Measurements from ENCODE around the gene MSLN.
"Not testable (repeated sequence)": the region's sequence is repeated elsewhere in the genome, so short reads cannot be mapped to it uniquely, and the experiment has no call there.

The MSLN gene

DNA sequence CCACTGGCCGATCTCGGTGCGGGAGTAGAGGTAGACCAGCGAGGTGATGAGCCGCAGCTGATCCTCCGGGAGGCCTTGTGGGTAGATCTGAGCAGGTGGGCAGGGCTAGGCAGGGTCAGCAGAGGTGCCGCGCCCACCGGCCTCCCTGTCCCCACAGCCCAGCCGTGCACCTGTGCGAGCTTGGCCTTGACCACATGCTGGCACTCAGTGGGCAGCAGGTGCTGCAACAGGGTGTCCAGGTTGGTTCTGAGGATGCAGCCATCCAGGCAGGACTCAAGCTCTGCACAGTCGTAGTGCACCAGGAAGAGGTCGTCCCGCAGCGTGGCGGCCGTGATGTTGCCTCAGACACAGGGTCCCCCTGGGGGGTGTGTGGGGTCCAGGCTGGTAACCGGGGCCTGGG lies 12.4 kb downstream of the MSLN start:
- in situ Hi-C loops (cut with HindIII; ENCODE audit: low sequenced_read_pairs), result no loop called here

DNA sequence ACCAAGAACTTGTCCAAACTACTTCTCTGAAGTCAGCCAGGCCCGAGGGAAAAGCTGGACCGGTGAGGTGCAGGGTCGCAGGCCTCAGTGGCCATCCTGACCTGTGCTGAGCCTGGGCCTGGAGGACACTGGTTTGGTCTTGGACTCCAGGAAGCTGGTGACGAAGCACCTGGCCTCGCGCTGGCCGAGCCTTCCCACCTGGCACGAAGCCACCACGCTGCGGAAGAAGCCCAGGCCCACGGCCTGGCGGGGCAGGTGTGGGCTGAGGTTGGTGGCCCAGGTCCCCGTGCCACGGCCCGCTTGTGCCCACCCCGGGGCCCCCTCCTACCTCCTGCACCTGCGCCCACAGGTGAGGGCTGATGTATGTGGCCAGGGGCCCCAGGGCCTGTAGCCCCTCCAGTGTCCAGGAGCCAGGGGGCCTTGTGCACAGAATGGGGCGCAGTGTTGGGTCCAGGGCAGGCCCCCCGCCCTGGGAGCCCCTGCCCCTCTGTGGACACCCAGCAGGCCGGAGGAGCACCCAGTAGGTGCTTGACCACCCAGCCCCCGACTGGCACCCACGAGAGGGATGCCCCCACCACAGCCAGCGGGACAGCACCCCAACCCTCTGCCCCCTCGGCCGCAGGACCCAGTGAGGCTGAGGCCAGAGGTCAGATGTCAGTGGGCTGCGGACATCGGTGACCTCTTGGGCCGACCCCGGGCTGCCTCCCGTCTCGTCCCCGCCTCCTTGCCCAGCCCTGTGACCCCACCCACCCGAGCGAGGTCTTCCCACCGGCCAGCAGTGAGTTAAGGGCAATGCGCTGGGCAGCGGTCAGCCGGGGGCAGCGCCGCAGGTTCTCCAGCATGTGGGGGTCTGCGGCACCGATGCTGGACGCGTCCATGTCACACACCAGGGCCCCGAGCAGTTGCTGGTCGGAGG lies 13.8 kb downstream of the MSLN start:
- in situ Hi-C loops (cut with HindIII; ENCODE audit: low sequenced_read_pairs), result no loop called here

DNA sequence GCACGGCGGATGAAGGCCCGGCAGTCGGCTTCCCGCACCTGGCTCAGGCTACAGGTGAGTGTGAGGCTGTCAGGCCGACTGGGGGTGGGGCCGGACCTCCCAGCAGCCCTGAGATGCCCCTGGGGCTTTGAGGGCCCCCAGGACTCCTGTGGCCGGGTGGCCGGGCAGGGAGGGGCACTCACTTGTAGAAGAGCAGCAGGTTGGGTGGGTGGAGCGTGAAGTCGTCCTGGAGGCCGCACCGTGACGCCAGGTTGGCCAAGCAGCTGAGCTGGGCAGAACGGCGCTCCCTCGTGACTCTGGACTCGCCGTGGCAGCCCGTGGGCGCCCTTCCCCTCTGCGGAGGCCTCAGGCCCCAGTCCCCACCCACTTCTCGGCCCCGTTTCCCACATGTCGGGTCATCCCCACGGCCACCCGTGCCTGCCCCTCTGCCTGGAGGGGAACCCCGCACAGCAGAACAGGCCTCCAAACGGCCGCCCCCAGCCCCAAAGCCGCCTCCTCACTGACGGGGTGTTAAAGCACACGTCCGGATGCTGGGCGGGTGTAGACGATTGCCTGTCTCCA lies 14.8 kb downstream of the MSLN start:
- in situ Hi-C loops (cut with HindIII; ENCODE audit: low sequenced_read_pairs), result no loop called here

DNA sequence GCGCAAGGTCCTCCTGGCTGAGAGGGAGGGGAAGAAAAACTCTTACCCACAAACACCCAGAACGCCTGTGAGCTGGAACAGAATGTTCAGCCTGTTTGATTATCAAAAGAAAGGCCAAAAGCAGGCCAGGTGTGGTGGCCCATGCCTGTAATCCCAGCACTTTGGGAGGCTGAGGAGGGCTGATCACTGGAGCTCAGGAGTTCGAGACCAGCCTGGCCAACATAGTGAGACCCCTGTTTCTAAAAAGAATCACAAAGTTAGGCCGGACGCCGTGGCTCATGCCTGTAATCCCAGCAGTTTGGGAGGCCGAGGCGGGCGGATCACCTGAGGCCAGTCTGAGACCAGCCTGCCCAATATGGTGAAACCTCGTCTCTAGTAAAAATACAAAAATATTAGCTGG lies 15.8 kb downstream of the MSLN start:
- in situ Hi-C loops (cut with HindIII; ENCODE audit: low sequenced_read_pairs), result not testable (repeated sequence)

DNA sequence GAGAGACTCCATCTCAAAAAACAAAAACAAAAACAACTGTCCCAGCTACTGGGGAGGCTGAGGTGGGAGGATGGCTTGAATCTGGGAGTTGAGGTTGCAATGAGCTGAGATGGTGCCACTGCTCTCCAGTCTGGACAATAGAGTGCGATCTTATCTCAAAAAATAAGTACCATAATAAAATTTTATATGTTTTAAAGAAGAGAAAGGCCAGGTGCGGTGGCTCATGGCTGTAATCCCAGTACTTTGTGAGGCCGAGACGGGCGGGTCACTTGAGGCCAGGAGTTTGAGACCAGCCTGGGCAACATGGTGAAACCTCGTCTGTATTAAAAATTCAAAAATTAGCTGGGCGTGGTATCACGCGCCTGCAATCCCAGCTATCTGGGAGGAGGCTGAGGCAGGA lies 16.3 kb downstream of the MSLN start:
- in situ Hi-C loops (cut with HindIII; ENCODE audit: low sequenced_read_pairs), result no loop called here

DNA sequence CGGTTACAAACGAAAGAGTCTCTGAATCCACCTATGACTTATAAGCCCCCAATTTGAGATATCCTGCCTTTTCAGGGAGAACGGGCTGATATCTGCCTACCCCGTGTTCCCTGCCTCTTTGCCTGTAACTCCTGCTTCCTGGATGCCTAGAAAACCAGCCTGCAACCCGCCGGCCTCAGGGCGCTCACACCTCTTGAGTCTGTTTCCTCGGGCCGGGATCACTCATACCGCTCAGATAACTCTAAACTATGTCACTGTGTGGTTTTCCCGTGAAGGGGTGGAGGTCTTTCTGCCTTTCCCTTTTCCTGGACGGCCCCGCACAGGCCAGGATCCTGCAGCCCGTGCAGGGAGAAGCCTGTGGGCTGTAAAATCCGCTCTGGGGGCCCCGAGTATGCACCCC lies 17.3 kb downstream of the MSLN start:
- in situ Hi-C loops (cut with HindIII; ENCODE audit: low sequenced_read_pairs), result no loop called here

DNA sequence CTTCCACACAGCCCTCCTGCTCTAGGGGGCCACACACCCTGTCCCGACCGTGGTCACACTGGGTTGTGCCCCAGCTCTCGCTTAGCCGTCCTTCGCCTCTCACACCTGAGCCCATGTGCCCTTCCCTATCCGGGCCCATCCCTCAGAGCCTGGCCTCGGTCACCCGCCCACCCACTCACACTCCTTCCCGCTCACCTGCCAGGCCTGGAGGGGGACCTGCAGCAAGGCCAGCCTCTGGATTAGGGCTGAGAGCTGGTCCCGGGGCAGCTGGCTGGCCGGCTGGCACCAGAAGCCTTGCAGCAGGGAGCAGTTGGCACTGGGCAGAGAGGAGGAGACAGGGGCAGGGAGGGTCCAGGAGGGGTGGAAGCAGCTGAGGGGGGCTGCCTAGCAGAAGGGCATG lies 17.9 kb downstream of the MSLN start:
- in situ Hi-C loops (cut with HindIII; ENCODE audit: low sequenced_read_pairs), result no loop called here

DNA sequence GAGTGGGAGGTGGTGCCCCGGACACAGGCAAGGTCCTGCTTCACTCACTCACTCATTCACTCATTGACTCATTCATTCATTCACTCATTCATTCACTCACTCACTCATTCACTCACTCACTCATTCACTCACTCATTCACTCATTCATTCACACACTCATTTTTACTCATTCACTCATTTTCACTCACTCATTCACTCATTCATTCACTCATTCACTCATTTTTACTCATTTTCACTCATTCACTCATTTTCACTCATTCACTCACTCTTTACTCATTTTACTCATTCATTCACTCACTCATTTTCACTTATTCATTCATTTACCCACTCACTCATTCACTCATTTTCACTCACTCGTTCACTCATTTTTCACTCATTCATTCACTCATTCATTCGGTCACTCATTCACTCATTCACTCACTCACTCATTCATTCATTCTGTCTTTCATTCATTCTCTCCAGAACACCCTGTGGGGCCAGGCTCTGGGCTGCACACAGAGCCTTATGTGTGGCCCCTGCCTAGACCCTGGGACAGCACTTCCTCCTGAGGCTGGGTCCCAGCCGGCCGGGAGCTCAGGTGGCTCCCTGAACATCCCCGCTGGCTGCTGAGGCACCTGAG lies 18.5 kb downstream of the MSLN start:
- in situ Hi-C loops (cut with HindIII; ENCODE audit: low sequenced_read_pairs), result no loop called here

DNA sequence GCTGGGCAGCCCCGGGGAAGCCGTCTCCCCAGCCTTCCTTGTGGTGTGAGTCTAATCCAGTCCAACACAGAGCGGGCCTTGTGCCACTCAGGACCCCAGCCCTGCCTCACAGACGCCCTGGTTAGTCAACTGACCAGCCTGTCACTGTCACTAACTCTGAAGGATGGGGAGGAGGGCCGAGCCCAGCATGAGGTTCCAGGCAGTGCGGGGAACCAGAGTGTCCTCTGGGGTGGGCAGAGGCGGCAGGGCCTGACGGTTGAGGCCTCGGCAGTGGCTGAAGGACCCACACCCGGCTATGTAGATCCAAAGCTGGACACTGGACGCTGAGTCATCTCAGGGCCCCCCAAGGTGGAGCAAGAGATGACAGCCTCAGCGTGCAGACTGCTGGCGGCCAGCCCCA lies 19.0 kb downstream of the MSLN start:
- in situ Hi-C loops (cut with HindIII; ENCODE audit: low sequenced_read_pairs), result no loop called here

DNA sequence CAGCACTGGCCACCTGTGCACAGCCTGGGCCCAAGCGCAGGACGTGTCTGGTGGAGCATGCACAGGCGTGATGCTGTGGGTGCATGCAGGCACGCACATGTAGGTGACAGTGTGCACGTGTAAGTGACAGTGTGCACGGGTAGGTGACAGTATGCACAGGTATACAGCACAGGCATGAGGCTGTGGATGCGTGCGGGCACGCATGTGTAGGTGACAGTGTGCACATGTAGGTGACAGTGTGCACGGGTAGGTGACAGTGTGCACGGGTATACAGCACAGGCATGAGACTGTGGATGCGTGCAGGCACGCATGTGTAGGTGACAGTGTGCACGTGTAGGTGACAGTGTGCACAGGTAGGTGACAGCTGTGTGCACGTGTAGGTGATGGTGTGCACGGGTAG lies 19.8 kb downstream of the MSLN start:
- in situ Hi-C loops (cut with HindIII; ENCODE audit: low sequenced_read_pairs), result no loop called here

DNA sequence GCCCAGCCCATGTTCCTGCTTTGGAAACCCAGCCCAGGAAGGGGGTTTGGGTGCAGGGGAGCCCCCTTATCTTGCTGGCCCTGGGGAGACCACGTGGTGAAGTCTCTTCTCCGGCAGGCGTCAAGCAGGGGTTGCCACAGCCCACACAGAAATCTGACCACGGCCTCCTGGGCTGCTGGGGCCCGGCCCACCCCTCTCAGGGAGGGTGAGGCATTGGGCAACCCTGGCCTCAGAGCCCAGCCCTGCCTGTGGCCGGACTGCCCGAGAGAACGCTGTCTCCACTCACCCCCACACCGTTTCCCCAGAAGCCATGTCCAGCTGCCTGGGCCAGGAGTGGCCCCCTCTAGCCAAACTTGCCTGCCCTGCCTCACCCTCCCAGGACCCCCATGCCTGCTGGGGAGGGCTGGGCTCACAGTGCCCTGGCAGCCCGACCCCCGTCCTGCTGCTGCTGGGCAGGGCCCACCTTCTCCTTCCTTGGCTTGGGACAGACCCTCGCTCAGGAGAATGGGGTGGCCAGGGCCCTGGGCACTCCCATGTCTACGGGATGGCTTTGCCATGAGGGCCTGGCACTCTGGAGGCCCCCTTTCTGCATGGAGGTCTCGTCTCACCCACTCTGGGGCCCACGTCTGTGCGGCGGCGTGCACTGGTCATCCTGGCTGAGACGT lies 20.9 kb downstream of the MSLN start:
- in situ Hi-C loops (cut with HindIII; ENCODE audit: low sequenced_read_pairs), result no loop called here

DNA sequence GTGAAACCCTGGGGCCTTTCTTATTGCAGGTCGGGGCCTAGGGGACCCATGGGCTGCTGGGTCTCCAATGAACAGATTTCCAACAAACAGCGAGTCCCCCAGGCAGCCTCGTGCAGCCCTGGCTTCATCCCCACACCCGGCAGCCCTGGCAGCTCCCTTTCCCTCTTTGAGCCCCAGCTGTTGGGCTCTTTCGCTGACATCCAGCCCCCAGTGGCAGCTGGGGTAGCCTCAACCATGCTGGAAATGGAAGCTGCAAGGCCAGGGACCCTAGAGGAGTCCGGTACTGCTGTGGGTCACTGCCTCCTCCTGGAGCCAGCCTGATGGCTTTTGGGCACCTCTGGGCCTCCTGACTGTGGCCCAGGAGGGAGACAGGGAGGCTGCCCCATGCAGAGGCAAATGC lies 21.7 kb downstream of the MSLN start:
- in situ Hi-C loops (cut with HindIII; ENCODE audit: low sequenced_read_pairs), result no loop called here

DNA sequence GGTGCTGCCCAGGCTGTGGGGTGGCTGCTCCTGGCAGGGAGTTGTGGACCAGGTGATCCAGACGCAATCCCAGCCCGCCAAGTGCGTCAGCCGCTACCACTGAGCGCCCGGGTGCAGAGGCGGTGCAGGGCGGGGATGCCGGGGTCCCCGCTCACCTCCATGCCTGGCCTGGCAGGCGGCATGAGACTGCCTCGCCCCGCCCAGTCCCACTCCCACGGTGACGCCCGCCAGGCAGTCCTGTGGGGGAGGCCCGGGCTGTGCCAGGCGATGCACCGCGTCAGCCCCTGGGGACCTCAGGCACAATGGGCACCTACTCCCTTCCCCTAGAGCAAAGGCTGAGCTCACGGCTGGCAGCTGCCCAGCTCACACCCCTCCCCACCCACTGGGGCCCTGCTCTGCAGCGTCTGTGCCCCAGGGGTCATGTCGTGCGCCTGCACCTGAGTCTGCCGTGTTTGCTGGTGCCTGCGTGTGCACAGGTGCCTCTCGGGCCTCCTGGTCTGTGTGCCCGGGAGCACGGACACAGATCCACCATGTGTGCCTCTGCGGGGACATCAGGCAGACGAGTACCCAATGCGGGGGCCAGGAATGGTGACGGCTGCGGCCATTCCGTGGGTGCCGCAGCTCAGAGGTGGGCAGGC lies 22.4 kb downstream of the MSLN start:
- in situ Hi-C loops (cut with HindIII; ENCODE audit: low sequenced_read_pairs), result no loop called here

DNA sequence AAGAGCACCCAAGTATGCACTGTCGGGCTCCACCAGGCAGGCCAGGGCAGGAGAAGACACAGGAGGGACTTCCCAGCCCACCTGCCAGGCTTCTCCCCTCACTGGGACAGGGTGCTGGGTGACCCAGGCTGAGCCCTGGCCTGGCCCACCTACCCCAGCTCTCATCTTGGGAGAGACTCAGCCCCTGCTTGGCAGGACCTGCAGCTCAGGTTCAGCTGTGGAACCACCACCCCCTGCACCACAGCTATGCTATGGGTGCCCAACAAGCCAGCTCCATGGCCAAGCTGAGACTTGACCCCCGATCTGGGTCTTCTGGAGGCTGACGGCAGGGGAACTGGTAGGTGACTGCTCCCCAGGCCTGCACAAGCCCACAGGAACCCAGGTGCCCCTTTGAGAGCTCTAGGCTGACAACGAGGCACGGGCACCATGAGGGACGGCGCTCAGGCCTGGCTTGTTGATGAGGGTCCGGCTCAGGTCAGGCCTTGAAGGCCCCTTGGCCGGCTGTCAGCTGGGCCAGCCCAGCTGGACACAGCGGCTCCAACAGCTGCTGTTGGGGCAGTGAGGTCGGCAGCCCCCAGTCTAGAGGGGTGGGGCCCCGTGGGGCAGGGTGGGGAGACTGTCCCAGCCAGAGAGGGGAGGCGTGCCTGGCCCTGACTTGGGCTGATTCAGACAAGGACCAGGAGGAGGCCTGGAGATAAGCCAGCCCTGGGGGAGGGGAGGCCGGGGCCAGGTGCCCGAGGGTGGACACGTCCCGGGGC lies 23.0 kb downstream of the MSLN start:
- in situ Hi-C loops (cut with HindIII; ENCODE audit: low sequenced_read_pairs), result no loop called here

DNA sequence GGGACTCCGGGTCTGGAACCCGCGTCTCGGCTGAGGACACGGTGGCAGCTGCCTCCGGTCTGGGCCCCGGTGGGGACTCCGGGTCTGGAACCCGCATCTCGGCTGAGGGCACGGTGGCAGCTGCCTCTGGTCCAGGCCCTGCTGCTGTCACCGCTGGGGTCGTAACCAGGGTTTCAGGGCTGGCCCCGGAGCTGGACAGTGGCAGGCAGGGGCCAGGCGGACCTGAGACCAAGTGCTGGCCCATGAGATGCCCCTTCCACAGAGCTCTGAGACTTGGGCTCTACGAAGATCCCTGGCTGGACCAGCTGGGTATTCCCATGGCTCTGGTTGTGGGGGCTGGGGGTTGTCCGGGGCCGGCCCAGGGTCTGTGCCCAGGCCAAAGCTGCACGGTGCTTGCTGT lies 23.9 kb downstream of the MSLN start:
- in situ Hi-C loops (cut with HindIII; ENCODE audit: low sequenced_read_pairs), result no loop called here

DNA sequence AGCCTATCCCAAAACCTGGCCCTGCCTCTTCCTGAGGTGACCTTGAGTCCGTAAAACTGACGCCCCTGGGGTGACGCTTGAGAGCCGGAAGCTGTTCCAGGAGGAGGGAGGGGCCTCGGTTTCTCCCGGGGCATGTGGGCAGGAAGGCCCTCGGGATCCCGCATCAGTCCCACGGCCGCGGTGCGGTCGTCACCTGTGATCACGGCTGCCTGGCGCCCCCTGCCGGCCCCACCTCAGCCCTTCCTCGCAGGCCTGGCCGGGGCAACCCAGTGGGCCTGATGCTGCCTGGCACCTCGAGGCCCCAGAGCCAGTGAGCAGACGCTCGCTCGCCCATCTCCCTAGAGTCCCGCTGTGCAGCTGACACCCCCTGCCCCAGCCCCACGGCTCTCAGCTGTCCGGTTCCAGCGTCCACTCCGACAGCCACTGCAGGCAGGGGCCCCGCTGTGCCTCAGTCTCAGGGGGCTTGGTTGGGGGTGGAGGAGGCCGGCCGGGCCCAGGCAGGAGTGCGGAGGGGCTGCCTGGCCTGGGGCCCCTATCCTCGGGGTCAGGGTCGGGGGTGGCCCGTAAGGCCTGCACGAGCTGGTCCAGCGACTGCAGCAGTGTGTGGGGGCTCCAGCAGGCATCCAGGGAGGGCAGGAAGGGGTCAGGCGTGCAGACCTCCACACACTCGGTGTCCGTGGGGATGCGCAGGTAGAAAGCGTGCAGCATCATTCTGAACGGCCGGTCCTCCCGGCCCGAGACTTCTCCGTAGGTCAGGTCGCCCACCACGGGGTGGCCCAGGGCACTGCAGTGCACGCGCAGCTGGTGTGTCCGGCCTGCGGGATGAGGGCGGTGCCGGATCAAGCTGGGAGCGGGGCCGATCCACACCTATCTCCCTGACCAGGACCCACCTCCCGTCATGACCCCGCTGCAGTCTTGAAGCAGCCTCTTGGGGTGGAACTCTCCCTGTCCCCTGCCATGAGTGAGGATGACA lies 25.3 kb downstream of the MSLN start:
- in situ Hi-C loops (cut with HindIII; ENCODE audit: low sequenced_read_pairs), result no loop called here

DNA sequence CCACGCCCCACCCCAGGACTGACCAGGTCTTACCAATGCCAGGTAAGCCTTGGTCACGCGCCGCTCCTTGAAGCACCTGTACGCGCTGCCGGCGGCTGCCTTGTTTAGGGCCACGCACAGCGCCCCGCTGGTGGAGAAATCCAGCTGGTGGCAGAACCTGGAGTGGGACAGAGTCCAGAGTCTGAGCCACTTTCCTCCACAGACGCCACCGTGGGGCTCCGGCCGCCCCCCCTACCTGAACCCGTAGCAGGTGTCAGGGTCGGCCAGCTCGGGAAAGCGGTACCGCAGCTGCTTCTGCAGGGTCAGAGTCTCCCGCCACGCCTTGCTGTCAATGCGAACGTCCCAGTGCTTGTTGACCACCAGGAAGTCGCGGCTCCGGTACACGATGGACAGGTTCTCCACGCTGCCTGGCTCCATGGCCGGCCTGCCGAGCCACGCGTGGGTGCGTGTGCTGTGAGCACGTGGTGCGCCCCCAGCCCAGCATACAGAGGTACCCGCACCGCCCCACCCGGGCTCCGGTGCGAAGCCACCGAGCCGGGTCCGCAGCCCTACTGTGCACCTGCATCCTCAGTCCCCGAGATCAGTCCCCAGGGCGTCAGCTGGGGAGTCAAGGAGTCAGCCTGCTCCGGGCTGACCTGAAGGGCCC lies 26.9 kb downstream of the MSLN start:
- in situ Hi-C loops (cut with HindIII; ENCODE audit: low sequenced_read_pairs), result no loop called here

DNA sequence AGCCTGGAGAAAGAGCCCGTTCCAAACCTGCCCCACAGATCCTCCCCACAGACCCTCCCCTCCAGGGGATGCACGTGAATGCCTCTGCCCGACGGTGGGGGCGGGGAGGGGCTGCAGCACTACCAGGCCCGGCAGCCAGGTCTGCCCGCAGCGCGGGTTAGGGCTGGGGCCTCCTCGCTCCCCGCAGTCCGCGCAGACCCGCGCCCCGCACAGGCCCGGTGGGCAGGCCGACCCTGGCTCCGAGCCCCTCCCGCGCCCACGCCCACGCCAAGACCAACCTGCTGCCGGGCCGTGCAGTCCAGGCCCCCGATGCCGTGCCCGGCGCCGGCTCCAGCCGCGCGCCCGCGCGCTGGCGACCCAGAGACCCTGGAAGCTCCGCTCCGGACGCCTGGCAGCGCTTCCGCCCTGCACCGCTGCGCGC lies 27.5 kb downstream of the MSLN start, which contains the start of gene RPUSD1:
Gene RPUSD1, minus strand, starts transcription at position 404 of the 421 bp plus-strand sequence. CDS start 644 bp downstream, outside the sequence.
- in situ Hi-C loops (cut with HindIII; ENCODE audit: low sequenced_read_pairs), result no loop called here

All from DLD1 (cell line).